HG02798 (cell line): ENCODE results near the gene ANAPC7.
"Not testable (repeated sequence)": the region's sequence is repeated elsewhere in the genome, so short reads cannot be mapped to it uniquely, and the experiment has no call there.

Experiments
- ATAC-seq: cut with Tn5 transposase; IDR thresholded peaks from one replicate; pipeline ENCODE4 v1.9.1; 2021; ENCODE audit warnings: mild to moderate bottlenecking; ENCODE audit not compliant: unreplicated experiment, poor library complexity

The ANAPC7 gene

GRCh38 chr12:110378131-110378790, 25.2 kb downstream of the ANAPC7 start:
- not testable (repeated sequence) for ATAC-seq

DNA sequence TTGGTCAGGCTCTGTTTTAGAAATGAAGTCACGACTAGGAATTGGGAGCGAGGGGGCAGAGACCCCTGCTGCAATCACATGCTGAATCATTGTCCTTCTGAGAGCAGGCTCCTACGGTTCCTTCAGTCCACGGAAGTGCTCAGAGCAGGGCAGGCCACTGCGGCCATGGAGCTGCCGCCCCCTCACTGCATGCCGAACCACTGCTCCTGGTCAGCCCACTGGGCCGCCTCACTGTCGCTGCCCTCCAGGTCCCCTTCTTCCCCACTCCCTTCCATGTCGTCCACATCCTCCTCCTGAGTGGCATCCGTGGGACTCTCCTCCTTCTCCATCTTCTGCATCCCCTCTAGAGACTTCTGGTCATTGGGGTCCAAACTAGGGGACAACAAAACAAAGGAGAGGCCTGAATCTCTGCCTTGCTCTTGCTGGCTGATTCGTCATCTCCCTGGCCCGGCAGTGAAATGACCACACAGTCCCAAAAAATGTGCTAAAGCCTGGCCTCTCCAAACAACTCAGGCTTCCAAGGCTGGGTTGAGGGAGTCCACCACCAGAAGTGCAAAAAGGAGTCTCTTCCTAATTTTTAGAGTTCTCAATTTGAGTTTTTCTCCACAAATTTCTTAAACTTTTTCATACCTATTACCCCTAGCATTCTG, 29.4 kb downstream of the ANAPC7 start:
- no peak for ATAC-seq

DNA sequence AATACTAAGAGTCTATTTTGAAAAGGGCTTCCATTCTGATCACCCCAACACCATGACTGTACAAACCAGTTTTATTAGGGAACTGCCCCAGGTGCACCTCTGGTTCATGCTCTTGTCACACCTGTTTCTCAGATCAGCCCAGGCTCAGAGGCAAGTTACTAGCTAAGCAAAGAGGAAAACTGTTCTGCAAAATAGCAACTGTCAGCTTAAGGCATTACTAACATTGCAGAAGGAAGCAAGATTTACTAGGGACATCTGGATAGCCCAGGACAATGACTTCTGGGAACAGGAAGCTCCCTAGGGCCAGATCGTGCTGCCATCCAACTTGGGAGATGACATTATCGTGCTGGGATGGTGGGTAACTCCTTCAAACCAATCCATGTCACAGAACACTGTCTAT, 30.1 kb downstream of the ANAPC7 start:
- no peak for ATAC-seq

DNA sequence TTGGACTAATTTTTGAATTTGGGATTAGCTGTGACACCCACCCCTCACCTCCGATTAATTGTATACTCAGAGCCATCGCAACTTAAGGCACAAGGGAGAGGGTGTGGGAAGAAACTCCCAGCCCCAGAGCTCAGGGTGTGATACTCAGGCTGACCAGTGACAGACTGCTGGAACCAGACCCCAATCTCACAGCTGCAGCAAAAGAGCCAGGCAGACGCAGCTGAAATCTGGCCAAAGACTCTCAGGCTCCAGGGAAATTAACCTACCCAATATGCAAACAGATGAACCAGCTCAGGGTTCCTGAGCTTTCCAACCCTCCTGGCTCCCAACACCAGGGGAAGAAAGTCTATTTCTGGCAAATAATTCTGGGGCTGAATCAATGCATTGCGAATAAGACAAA, 30.5 kb downstream of the ANAPC7 start:
- no peak for ATAC-seq

GRCh38 chr12:110372056-110372425, 31.5 kb downstream of the ANAPC7 start:
- no peak for ATAC-seq

DNA sequence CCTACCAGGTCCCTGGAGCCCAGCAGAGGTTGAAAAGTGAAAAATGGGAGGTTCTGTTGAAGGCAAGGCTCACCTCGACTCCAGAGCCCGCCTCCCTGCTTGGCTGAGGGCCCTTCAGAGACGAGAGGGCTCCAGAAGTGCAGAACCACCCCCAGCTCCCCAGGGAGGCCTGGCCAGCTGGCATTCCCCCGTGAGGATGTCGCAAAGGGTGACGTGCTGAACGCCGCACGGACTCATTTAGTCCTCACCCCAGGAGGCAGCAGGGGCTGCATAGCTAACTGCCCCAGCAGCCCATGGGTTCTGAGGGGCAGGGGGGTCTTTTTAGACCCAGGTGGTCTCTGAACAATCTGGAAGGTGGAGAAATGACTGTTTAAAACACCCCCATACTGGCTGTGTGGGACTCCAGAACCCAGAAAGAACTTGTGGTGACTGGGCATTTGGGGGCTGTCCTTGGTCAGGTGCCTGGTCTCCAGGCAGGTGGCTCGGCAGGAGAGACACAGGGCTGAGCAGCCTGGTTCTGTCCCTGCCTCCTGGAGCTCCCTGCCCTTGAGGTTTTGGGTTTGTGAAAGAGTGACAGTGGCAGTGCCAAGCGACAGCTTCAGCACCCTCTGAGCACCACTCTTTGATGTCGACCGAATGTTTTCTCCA, 32.0 kb downstream of the ANAPC7 start:
- ATAC-seq: peak; percentile 78

DNA sequence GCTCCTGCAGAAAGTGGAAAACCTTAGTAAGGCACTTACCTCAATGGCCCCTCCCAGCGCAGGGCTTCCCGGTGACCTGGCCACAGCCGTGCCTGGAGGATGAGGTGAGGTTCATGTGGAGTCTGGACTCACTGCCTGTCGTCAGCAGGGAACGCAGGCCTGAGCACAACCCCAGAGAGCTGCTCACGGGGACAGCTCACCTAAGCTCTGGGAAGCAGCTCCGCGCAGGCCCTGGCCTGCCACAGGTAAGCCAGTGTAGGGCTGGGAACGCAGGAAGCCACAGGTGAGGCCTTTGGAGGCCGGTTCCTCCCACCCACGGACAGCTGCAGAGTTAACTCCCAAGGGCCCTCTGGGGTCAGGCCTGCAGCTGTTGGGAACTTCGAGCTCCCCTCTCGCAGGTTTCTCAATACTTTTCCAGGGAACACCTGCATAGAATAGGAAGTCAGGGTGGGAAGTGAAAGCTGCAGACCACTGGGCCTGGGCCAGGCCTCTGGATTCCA, 32.7 kb downstream of the ANAPC7 start:
- ATAC-seq: no peak

DNA sequence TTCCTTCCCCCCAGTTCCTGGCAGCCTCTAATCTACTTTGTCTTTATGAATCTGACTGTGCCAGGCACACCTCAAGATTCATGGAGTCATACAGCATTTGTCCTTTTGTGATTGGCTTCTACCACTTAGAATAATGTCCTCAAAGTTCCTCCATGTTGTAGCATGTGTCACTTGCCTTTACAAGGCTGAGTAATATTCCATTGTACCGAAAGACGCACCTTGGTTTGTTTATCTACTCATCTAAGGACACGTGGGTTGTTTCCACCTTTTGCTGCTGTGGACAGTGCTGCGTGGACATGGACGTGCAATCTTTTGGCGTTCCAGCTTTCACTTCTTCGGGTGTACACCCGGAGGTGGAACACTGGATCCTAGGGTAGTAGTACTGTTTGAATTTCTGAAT, 33.5 kb downstream of the ANAPC7 start:
- ATAC-seq: no peak

DNA sequence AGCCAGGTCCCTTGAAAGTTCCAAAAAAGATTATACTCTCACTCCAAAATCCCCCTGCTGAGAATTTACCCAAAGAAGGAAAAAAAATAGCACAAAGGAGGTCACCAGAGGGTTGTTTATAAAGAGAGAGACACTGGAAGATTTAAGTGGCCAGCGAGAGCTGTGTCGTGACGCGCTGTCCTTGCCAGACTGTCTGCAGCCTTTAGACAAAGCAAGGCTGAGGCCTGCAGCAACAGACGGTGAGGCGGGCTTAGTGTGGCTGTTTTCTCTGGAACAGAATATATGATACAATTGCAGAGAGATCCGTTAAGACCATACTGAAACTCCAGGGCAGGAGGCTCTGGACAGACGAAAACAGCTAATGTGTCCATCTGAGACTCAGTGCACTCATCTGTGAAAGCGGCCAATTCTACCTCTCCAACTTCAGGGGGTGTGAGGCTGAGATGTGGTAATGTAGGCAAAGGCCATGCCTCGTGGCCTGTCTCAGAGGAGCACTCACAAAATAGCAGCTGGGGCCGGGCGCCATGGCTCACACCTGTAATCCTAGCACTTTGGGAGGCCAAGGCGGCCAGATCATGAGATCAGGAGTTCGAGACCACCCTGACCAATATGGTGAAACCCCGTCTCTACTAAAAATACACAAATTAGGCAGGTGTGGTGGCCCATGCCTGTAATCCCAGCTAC, 36.2 kb downstream of the ANAPC7 start:
- ATAC-seq: no peak

DNA sequence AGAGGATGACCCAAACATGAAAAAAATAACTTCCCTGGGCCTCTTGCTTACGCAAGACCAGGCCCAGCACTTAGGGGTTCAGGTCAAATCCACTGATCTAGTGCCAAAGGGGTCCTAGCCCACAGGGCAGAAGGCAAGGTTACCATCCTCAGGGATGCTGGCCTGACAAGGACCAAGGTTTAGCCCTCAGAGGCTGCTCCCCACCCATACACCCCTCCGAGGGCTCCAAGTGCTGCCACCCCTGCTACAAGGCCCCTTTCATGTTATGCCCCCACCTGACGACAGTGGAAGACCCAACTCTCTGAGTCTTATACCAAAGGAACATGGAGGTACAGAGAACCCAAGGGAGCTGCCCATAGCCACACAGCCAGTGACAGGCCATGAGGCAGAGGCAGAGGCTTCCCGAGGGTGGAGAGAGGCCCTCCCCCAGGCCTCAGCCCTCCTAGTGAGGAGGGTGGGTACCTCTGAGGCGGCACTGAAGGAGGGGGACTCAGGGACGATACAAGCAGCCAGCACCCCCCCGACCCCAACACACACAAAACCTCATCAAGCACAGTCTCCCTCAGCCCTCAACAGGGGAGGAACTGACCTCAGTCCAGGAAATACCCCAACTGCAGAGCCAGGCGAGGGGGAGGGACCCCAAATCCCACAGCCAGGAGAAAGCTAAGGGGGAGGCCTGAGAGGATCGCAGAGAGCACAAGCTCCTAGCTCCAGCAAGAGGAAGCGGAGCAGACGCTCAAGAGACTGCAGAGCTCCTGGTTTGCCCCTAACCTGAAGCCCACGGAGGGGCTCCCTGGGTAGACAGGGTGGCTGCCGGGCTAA, 37.0 kb downstream of the ANAPC7 start:
- ATAC-seq: no peak

GRCh38 chr12:110365489-110366320, 37.8 kb downstream of the ANAPC7 start:
- no peak for ATAC-seq

GRCh38 chr12:110361216-110361615, 42.3 kb downstream of the ANAPC7 start:
- ATAC-seq: no peak

GRCh38 chr12:110358384-110359097, 45.0 kb downstream of the ANAPC7 start:
- ATAC-seq: not testable (repeated sequence)

- ATAC-seq: no peak
These were observed 48.4 kb downstream of the ANAPC7 start for GRCh38 chr12:110355073-110355472.

- no peak for ATAC-seq
These were observed 49.2 kb downstream of the ANAPC7 start for GRCh38 chr12:110354172-110354780.

DNA sequence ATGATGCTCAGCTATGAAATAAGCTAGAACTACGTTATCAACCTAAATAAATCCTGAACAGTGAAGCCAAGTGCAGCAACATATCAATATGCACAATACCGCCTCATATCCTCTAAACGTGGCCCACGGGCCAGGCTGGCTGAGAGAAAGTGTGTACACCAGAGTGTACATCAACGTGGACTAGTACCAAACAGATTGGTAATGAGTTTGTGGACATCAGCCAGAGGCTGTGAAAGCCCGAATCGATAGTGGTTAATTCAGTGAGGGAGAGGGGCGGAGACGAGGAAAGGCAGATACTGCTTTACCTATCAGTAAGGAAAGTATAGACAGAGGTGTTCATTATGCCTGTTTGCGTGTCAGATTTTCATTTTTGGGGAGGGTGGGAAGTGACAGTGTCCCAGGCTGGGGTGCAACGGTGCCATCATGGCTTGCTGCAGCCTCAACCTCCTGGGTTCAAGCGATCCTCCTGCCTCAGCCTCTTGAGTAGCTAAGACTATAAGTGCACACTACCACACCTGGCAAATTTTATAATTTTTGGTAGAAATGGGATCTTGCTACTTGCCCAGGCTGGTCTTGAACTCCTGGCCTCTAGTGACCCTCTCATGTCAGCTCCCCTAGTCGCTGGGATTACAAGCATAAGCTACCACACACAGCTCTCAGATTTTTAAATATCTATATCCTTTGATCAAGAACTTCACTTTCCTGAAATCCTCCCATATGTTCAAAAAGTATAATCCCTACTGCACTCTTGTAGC, 50.1 kb downstream of the ANAPC7 start:
- no peak for ATAC-seq

DNA sequence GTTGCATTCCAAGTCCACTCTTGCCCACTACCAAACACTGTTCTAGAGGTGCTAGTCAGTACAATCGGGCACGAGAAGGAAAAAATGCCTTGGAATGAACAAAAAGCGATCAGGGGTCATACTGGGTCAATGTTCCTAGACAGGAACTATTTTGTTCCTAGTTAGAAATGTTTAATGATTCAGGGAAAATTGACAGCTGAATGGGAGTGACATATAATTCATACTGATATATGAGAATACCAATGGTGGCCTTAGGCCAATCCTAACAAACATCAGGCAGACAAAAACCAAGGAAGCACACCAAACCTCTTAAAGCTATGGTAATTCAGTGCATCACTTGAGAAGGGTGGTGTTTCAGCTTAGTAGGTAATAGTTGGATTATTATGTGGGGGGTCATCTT, 51.1 kb downstream of the ANAPC7 start:
- no peak for ATAC-seq

DNA sequence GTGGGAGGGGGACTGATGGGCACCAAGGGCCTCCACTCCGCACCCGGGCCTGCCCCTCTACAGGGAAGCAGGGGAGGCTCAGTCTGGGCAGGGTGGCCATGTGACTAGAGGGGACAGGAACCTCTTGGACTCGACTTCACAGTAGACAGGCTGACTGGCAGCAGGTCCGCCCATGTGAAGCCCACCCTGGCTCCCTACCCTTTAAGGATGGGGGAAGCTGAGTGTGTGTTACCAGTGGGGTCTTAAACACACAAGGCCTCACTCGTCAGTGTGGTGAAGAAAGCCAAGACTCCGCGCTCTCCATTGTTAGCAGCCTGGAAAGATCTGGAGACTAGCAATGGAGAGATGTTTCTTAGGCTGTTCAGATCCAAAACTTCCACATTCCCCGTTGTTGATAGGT, 52.4 kb downstream of the ANAPC7 start:
- no peak for ATAC-seq
